Measurements from ENCODE around the gene AXL. TPM values are rescaled to one million over a fixed set of nuclear protein-coding genes. Genes with fewer than 3 reads are reported as not detected.
"Not testable (repeated sequence)": the region's sequence is repeated elsewhere in the genome, so short reads cannot be mapped to it uniquely, and the experiment has no call there.

Gene AXL
- total RNA-seq, 4 donors from 2014 or later, result 65.8 to 141 (median 78.7) TPM

DNA sequence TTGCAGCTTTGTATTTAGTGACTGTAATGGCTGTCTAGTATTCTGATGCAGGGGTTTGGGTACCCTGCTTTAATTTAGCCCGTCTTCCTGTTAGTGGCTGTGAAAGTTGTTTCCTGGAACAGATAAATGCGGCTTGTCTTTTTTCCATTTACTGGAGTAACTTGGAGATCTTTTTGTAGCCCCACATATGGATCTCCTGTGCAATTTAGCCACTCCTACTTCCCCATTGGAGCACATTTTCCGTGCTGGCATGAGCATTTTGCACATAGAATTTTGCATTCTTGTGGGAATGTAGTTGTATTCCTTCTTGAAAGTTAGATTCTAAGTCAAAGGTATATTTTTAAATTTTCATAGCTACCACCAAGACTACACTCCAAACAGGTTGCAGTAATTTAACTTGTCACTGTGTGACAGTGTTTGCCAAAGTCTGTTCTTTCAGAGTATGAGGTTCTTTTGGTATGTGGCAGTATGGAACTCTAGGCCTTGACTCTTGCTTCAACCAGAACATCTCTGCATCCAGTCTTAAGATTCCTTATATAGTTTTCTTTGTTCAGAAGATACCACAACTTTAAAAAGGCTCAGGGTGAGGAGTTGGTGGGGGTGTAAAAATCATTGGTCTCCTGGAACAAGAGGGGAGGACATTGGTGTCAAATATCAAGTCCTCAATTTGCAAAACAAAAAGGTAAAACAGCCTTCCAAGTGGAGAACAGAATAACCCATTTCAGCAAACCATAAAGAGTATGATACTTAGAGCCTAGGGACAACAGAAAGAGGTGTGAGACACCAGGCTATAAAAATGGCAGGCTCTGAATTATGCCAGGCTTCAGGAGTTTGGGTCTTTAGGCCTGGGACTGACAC, 69.9 kb downstream of the AXL start:
- ATAC-seq (ENCODE audit: low FRiP score) (no peak), DNase-seq (ENCODE audit: low spot score) (no peak)
- TF ChIP-seq, protein P1, sequence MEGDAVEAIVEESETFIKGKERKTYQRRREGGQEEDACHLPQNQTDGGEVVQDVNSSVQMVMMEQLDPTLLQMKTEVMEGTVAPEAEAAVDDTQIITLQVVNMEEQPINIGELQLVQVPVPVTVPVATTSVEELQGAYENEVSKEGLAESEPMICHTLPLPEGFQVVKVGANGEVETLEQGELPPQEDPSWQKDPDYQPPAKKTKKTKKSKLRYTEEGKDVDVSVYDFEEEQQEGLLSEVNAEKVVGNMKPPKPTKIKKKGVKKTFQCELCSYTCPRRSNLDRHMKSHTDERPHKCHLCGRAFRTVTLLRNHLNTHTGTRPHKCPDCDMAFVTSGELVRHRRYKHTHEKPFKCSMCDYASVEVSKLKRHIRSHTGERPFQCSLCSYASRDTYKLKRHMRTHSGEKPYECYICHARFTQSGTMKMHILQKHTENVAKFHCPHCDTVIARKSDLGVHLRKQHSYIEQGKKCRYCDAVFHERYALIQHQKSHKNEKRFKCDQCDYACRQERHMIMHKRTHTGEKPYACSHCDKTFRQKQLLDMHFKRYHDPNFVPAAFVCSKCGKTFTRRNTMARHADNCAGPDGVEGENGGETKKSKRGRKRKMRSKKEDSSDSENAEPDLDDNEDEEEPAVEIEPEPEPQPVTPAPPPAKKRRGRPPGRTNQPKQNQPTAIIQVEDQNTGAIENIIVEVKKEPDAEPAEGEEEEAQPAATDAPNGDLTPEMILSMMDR (IDR thresholded peaks at IDR 0.05), result no peak

DNA sequence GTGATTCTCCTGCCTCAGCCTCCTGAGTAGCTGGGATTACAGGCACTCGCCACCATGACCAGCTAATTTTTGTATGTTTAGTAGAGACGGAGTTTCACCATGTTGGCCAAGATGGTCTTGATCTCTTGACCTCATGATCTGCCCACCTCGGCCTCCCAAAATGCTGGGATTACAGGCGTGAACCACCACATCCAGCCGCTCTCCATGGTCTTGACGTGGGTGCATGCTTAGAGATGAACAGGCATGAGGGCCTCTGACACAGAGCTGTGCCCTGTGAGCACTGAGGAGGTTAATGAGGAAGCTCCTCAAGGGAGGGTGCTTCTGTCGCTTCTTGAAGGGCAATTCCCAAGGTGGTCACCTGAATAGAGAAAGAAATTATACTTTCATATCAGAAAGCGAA, 70.8 kb downstream of the AXL start:
- not testable (repeated sequence) for DNase-seq (ENCODE audit: low spot score); ATAC-seq (ENCODE audit: low FRiP score)

DNA sequence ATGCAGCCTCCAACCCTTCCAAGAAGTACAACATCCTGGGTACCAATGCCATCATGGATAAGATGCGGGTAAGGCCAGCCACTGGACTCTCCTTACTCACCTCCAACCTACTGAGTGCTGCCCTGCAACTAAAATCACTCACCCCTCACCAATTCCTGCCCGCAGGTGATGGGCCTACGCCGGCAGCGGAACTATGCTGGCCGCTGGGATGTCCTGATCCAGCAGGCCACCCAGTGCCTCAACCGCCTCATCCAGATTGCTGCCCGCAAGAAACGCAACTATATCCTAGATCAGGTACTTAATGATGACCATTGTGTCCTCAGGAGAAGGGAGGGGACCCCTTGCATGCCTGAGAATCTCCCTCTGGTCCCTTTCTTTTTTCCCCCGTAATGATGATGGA, 75.4 kb downstream of the AXL start:
- TF ChIP-seq, protein P1 (IDR thresholded peaks at IDR 0.05), result no peak
- ATAC-seq (ENCODE audit: low FRiP score) (no peak), DNase-seq (ENCODE audit: low spot score) (no peak)

DNA sequence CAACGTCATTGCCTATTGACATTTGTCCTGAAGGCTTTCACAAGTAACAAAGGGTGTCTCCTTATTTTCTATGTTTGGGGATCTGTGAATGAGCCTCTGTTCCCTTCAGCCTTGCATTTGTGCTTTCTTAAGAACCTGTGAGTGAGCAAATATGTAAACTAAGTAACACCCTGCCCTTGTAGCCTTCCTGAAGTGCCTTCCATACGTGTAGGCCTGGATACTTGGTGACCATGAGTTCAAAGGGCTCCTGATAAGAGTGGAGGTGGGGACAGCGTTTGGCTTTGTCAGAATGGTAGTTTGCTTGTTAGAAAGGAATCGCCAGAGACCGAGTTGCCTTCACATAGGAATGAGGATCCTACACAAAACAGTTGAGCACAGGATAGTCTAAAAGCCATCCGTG, 76.5 kb downstream of the AXL start:
- no peak for ATAC-seq (ENCODE audit: low FRiP score)
- TF ChIP-seq, protein P1 (IDR thresholded peaks at IDR 0.05), result no peak
- no peak for DNase-seq (ENCODE audit: low spot score)

DNA sequence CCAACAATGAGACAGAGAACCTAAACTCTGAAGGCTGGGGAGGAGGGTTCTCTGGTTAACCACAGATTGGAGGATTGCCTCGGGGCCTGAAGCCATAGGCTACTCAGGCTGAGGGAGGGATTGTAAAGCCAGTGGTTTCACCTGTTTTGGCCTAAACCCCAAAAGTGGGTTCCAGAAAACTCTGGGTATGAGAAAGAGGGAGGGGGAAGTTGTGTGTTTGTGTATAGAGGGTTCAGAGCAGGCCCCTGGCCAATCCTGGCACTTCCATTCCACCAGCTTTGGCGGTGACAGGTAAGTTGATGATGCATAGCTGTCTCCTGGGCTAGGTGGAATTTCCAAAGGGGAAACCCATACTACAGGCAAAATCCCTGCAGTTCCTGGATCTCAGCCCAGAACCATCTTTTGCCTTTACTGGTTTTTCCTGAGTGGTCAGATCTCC, 77.4 kb downstream of the AXL start:
- ATAC-seq (ENCODE audit: low FRiP score), result no peak
- DNase-seq (ENCODE audit: low spot score), result no peak
- TF ChIP-seq, protein P1 (IDR thresholded peaks at IDR 0.05), result no peak

DNA sequence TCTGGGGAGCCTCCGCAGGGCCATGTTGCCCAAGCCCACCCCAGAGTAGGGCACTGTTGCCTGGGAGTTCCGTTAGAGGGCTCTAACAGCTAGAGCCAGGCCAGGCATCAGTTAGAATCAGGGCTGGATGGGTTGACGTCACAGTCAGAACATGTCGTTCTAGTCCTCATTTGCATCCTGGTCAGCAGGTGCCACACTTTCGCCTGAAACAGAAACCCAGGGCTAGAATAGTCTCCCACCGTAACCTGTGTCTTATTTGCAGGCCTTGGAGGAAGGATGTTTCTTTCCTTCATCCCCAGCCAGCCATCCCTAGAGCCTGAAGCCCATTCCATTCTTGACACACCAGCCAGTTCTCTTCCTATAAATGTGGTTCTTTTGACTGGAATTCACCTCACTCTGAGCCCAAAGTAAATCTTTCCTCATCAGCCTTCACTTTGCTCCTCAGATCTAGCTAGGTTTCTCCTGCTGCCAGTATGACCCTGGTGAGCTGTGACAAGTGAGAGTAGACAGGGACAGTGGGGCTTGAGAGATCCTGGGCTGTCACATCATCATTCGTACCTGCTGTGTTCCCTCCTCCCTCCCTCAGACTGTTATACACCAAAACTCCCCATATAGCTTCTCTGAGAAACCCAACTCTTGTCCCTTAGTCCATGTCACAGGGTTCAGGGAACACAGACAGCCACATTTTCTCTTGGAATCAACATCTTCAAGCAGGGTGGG, 78.8 kb downstream of the AXL start:
- TF ChIP-seq, protein P1 (IDR thresholded peaks at IDR 0.05), result no peak
- ATAC-seq (ENCODE audit: low FRiP score) (no peak), DNase-seq (ENCODE audit: low spot score) (peak; percentile 20)

DNA sequence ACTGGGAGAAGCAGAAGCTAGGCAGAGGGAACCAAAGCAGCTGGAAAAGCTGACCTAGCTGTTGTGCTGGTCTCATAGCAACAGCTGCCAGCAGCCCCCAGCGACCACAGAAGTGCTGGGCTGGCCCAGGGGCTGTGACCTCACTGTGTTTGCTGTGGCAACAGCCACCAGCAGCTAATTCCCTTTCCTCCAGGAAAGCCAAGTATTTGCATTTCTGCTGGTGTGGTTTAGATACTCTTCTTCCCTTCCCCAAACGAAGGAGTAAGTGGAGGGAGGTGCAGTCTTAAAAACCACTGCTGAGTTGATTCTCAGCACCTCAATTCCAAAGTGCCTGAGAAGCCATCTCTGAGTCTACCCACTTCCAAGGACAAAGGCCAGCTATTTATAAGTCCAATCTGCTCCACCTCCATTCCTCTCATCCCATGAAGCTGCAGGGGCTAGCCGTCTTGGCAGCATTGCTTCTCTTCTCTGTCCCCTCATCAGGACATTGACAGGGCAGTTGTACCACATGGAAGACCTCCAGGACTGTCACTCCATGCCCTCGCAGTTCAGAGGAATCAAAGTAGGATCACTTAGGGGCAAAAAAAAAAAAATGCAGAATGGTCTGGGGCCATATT, 79.4 kb downstream of the AXL start:
- ATAC-seq (ENCODE audit: low FRiP score) (peak; percentile 59), DNase-seq (ENCODE audit: low spot score) (peak; percentile 22)
- TF ChIP-seq, protein P1 (IDR thresholded peaks at IDR 0.05), result no peak

Data from omental fat pad (tissue), 4 donors.